NCI-H2171 treated with DMSO at 0.1 percent for 48 hours (cell line): ENCODE measurements around the gene SLF2.
A peak's percentile ranks its signal among the peaks of the same experiment; 100 is the strongest.

Source experiments
- DNase-seq: peaks from one replicate; lab custom pipeline; 2025; lab: John Stamatoyannopoulos, UW

The SLF2 gene

GRCh38 chr10:100912605-100913469, at the start of gene SLF2:
SLF2 (plus strand) TSS chr10:100912963; CDS start chr10:100913111, 148 bp downstream.
- peak; percentile 89 for DNase-seq

- no peak for DNase-seq
Observed at GRCh38 chr10:100863433-100863832, 49.3 kb upstream of the SLF2 start.

GRCh38 chr10:100864036-100864885, 48.5 kb upstream of the SLF2 start:
- peak; percentile 57 for DNase-seq

- DNase-seq: peak; percentile 54
Observed at GRCh38 chr10:100864978-100865377, 47.8 kb upstream of the SLF2 start.

GRCh38 chr10:100866010-100866409, 46.8 kb upstream of the SLF2 start:
- DNase-seq: no peak

- DNase-seq: peak; percentile 4
Observed at GRCh38 chr10:100866575-100867098, 46.1 kb upstream of the SLF2 start.

- no peak for DNase-seq
Observed at GRCh38 chr10:100867261-100867963, 45.4 kb upstream of the SLF2 start.

GRCh38 chr10:100868382-100868781, 44.4 kb upstream of the SLF2 start:
- DNase-seq: no peak

GRCh38 chr10:100869399-100869798, 43.4 kb upstream of the SLF2 start:
- no peak for DNase-seq

GRCh38 chr10:100872034-100872791, 40.5 kb upstream of the SLF2 start:
- no peak for DNase-seq

- no peak for DNase-seq
Observed at GRCh38 chr10:100873146-100873826, 39.5 kb upstream of the SLF2 start.

GRCh38 chr10:100873827-100874326, 38.9 kb upstream of the SLF2 start:
- DNase-seq: no peak

- no peak for DNase-seq
Observed at GRCh38 chr10:100874702-100875483, 37.9 kb upstream of the SLF2 start.

- no peak for DNase-seq
Observed at GRCh38 chr10:100875484-100876166, 37.1 kb upstream of the SLF2 start.

- no peak for DNase-seq
Observed at GRCh38 chr10:100876585-100877460, 35.9 kb upstream of the SLF2 start.

GRCh38 chr10:100877461-100877850, 35.3 kb upstream of the SLF2 start:
- no peak for DNase-seq

GRCh38 chr10:100878291-100878910, 34.4 kb upstream of the SLF2 start:
- peak; percentile 35 for DNase-seq
